Bronchial epithelial cell (primary cell): ENCODE data around the gene TAC3. TPM values are rescaled to one million over a fixed set of nuclear protein-coding genes. Genes with fewer than 3 reads are reported as not detected.
A peak's percentile ranks its signal among the peaks of the same experiment; 100 is the strongest.
"Not testable (repeated sequence)": the region's sequence is repeated elsewhere in the genome, so short reads cannot be mapped to it uniquely, and the experiment has no call there.

Experiments used
- DNase-seq: peaks from one replicate; pipeline ENCODE4 v3.0.0-alpha.2; 2010; ENCODE audit warnings: low read depth
- FAIRE-seq: peaks from 2 replicates; lab custom pipeline; 2011; peaks lifted over from hg19 to GRCh38; lab: Jason Lieb, UNC
- H3K27me3 ChIP-seq: 2 replicates; pipeline ENCODE4 v1.5.1; 2011; ENCODE audit warnings: low read length; ENCODE audit not compliant: control insufficient read depth, insufficient read depth
- H3K36me3 ChIP-seq: 2 replicates; pipeline ENCODE4 v1.5.1; 2011; ENCODE audit warnings: low read length; ENCODE audit not compliant: control insufficient read depth, insufficient read depth
- H3K4me3 ChIP-seq: 2 replicates; pipeline ENCODE4 v1.5.1; 2011; ENCODE audit warnings: mild to moderate bottlenecking, low read depth, low read length, control low read depth
- CTCF ChIP-seq: IDR thresholded peaks from 2 replicates; pipeline ENCODE4 v1.5.1; 2011; ENCODE audit warnings: mild to moderate bottlenecking, moderate library complexity, low read length, control low read depth, inconsistent platforms; ENCODE audit not compliant: insufficient read depth, severe bottlenecking
- total RNA-seq: library from RNA; depleted of rRNA; stranded (reverse); fragments of >200 nt; gene quantifications from 2 replicates; pipeline ENCODE4 v1.2.1, GENCODE V29; 2014

TAC3 gene
- total RNA-seq, 1 donor from 2014 or later, result not detected

DNA sequence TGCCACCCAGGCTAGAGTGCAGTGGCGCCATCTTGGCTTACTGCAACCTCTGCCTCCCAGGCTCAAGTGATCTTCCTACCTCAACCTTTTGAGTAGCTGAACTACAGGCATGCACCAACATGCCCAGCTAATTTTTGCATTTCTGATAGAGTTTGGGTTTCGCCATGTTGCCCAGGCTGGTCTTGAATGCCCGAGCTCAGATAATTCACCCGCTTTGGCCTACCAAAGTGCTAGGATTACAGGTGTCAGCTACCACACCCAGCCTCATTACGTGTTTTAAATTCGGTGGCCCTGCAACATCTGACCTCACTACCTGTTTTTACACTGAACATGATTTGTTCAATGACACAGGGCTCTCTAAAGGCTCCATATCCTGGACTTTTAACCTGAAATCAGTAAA lies 36.1 kb downstream of the TAC3 start:
- FAIRE-seq (no peak), DNase-seq (peak; percentile 60)
- Histone ChIP-seq H3K4me3 (no peak overlapping the region), H3K36me3 (no peaks in the 10 kb centered on the region), H3K27me3 (no peaks in the 10 kb centered on the region)
- TF ChIP-seq CTCF, result no peak

DNA sequence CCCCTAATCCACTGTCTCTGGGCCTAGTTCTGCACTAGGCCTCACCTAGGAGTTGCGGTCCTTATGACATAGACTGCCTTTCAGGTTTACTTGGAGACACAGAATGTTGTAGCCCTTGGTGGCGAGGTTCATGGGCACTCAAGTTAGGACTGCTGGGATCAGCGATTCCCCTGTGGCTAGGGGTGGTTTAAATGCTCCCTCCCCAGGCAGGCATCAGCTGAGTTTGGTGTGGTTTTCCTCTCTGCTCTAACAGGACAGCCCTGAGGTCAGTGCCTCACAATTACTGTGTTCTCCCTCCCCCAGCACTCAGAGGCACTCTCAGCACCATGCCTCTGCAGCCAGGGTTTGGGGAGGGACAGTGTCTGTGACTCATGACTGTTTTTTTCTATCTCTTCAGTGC lies 36.7 kb downstream of the TAC3 start:
- DNase-seq (peak; percentile 55), FAIRE-seq (no peak)
- Histone ChIP-seq H3K36me3 (no peaks in the 10 kb centered on the region), H3K4me3 (no peak overlapping the region), H3K27me3 (no peaks in the 10 kb centered on the region)
- TF ChIP-seq CTCF, result no peak

DNA sequence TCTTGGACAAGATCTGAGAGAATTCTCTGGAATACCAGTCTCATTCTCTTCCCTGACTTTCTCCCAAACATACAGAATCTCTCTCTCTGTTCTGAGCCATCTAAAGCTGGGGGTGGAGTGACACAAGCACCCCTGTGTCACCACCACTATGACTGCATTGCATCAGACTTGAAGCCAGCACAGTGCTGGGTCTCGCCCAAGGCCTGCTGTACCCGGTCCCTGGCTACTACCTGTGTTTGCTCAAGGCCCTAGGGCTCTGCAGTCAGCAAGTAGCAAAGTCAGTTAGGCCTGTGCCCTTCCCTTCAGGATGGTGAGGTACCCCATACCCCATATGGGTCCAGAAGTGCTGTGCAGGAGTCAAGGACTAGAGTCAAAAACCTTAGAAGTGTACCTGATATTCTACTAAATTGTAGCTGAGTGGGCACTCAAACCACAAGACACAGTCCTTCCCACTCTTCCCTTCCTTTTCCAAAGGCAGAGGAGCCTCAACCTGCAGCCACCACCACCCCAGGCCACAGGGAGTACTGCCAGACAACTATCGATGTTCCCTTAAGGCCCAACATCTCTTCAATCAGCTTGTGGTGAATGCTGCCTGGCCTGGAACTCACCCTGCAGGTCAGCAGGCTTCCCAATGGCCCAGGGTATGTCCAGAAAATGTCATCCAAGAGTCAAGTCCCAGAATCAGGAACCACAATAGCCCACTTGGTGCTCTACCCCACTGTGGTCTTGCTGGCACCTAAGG lies 37.8 kb downstream of the TAC3 start:
- Histone ChIP-seq H3K4me3 (no peak overlapping the region), H3K27me3 (no peaks in the 10 kb centered on the region), H3K36me3 (no peaks in the 10 kb centered on the region)
- TF ChIP-seq CTCF, result no peak
- DNase-seq, result no peak
- FAIRE-seq, result no peak

GRCh38 chr12:56977361-56977760 lies 39.0 kb downstream of the TAC3 start:
- not testable (repeated sequence) for FAIRE-seq, DNase-seq, H3K27me3 ChIP-seq, H3K4me3 ChIP-seq, H3K36me3 ChIP-seq

GRCh38 chr12:56974224-56974623 lies 42.1 kb downstream of the TAC3 start:
- not testable (repeated sequence) for DNase-seq, H3K27me3 ChIP-seq, H3K36me3 ChIP-seq, FAIRE-seq, H3K4me3 ChIP-seq

DNA sequence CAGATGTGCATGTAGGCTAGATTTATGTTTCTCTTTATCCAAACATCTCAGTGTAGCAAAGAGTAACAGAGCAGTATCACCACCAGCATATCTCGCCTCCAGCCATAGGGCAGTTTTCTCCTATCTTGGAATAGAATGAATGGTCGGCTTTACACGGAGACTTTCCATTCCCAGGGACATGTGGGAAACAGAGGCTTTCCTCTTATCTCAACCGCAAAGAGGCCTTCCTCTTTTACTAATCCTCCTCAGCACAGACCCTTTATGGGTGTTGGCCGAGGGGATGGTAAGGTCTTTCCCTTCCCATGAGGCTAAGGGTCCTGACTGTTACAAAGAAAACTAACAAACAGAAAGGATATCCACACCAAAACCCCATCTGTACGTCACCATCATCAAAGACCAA lies 47.4 kb downstream of the TAC3 start:
- FAIRE-seq, H3K4me3 ChIP-seq, H3K36me3 ChIP-seq, DNase-seq, H3K27me3 ChIP-seq: not testable (repeated sequence)

DNA sequence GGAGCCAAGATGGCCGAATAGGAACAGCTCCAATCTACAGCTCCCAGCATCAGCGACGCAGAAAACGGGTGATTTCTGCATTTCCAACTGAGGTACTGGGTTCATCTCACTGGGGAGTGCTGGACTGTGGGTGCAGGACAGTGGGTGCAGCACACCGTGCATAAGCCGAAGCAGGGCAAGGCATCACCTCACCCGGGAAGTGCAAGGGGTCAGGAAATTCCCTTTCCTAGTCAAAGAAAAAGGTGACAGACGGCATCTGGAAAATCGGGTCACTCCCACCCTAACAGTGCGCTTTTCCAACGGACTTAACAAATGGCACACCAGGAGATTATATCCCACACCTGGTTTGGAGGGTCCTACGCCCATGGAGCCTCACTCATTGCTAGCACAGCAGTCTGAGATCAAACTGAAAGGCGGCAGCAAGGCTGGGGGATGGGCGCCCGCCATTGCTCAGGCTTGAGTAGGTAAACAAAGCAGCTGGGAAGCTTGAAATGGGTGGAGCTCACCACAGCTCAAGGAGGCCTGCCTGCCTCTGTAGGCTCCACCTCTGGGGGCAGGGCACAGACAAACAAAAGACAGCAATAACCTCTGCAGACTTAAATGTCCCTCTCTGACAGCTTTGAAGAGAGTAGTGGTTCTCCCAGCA lies 50.2 kb downstream of the TAC3 start:
- not testable (repeated sequence) for H3K4me3 ChIP-seq, H3K27me3 ChIP-seq, FAIRE-seq, H3K36me3 ChIP-seq, DNase-seq

DNA sequence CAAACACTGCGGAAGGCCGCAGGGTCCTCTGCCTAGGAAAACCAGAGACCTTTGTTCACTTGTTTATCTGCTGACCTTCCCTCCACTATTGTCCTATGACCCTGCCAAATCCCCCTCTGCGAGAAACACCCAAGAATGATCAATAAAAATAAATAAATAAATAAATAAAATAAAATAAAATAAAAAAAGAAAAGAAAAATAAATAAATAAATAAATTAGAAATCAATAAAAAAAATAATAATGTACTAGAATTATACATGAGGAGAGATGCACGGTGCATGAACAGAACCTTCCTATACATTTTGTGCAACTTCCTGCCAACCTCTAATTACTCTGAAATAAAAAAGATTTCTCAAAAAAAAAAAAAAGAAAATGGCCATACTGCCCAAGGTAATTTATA lies 51.2 kb downstream of the TAC3 start:
- H3K36me3 ChIP-seq, FAIRE-seq, H3K27me3 ChIP-seq, H3K4me3 ChIP-seq, DNase-seq: not testable (repeated sequence)

DNA sequence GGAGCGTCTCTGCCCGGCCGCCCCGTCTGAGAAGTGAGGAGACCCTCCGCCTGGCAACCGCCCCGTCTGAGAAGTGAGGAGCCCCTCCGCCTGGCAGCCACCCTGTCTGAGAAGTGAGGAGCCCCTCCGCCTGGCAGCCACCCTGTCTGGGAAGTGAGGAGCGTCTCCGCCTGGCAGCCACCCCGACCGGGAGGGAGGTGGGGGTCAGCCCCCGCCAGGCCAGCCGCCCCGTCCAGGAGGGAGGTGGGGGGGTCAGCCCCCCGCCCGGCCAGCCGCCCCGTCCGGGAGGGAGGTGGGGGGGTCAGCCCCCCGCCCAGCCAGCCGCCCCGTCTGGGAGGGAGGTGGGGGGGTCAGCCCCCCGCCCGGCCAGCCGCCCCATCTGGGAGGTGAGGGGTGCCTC lies 52.8 kb downstream of the TAC3 start:
- not testable (repeated sequence) for FAIRE-seq, H3K27me3 ChIP-seq, DNase-seq, H3K36me3 ChIP-seq, H3K4me3 ChIP-seq

DNA sequence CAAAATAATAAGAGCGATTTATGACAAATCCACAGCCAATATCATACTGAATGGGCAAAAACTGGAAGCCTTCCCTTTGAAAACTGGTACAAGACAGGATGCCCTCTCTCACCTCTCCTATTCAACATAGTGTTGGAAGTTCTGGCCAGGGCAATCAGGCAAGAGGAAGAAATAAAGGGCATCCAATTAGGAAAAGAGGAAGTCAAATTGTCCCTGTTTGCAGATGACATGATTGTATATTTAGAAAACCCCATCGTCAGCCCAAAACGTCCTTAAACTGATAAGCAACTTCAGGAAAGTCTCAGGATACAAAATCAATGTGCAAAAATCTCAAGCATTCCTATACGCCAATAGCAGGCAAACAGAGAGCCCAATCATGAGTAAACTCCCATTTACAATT lies 54.1 kb downstream of the TAC3 start:
- H3K36me3 ChIP-seq, FAIRE-seq: not testable (repeated sequence)

More for the DNA sequence above, 54.1 kb downstream of the TAC3 start:
- not testable (repeated sequence) for DNase-seq, H3K4me3 ChIP-seq, H3K27me3 ChIP-seq
